Posterior cingulate gyrus (tissue), 11 donors: ENCODE measurements around the gene ISYNA1.
A peak's percentile ranks its signal among the peaks of the same experiment; 100 is the strongest.
"Not testable (repeated sequence)": the region's sequence is repeated elsewhere in the genome, so short reads cannot be mapped to it uniquely, and the experiment has no call there.

Source experiments
- DNase-seq, 10 donors: peaks; one replicate each; pipeline versions ENCODE4 v3.0.0 to v3.0.0-alpha.2; 2020 to 2021; ENCODE audit warnings: mixed read lengths in 3 of 10
- intact Hi-C: fragments of 100-400 bp; cut with DNase I; formaldehyde crosslinking; loops from one replicate; pipeline ENCODE4 v1.15.1; 2023

ISYNA1 gene

GRCh38 chr19:18402455-18403248 is 35.3 kb downstream of the ISYNA1 start:
- intact Hi-C loops, DNase-seq: not testable (repeated sequence)

GRCh38 chr19:18401580-18402112 is 36.3 kb downstream of the ISYNA1 start:
- intact Hi-C loops, result no loop called here
- DNase-seq, result peak in 2 of 10 donors; percentile 21 to 85

- peak in 1 of 10 donors; percentile 82 for DNase-seq
- intact Hi-C loops, result loop anchor here (10.0 kb wide), 1 partner anchor 184 kb away; no protein-coding TSS in a partner anchor
Observed at GRCh38 chr19:18399008-18399407, 38.9 kb downstream of the ISYNA1 start.

- peak in 1 of 10 donors; percentile 88 for DNase-seq
- intact Hi-C loops, result loop anchor here (10.0 kb wide), 1 partner anchor 183 kb away; no protein-coding TSS in a partner anchor
Observed at GRCh38 chr19:18397242-18398202, 40.4 kb downstream of the ISYNA1 start, which contains the start of gene LRRC25. Gene LRRC25, minus strand, starts transcription at chr19:18397622. Its CDS starts 659 bp downstream, at chr19:18396963.

GRCh38 chr19:18396471-18397241 is 41.3 kb downstream of the ISYNA1 start:
- DNase-seq, result peak in 1 of 10 donors; percentile 73
- intact Hi-C loops, result loop anchor here (10.0 kb wide), 1 partner anchor 182 kb away; no protein-coding TSS in a partner anchor

GRCh38 chr19:18393836-18394235 is 44.1 kb downstream of the ISYNA1 start:
- intact Hi-C loops, result loop anchor here (10.0 kb wide), 1 partner anchor 179 kb away; no protein-coding TSS in a partner anchor

GRCh38 chr19:18392926-18393325 is 45.0 kb downstream of the ISYNA1 start:
- DNase-seq, result no peak
- intact Hi-C loops, result loop anchor here (10.0 kb wide), 1 partner anchor 178 kb away; no protein-coding TSS in a partner anchor

More at GRCh38 chr19:18393836-18394235, 44.1 kb downstream of the ISYNA1 start:
- peak in 1 of 10 donors; percentile 84 for DNase-seq

- intact Hi-C loops, result loop anchor here (10.0 kb wide), 1 partner anchor 178 kb away; no protein-coding TSS in a partner anchor
- peak in 1 of 10 donors; percentile 83 for DNase-seq
Observed at GRCh38 chr19:18392417-18392816, 45.5 kb downstream of the ISYNA1 start.

GRCh38 chr19:18391509-18392075 is 46.3 kb downstream of the ISYNA1 start:
- no peak for DNase-seq
- intact Hi-C loops, result loop anchor here (10.0 kb wide), 1 partner anchor 177 kb away; no protein-coding TSS in a partner anchor

- intact Hi-C loops, result loop anchor here (10.0 kb wide), 1 partner anchor 175 kb away; no protein-coding TSS in a partner anchor
- no peak for DNase-seq
Observed at GRCh38 chr19:18390065-18390907, 47.6 kb downstream of the ISYNA1 start.

GRCh38 chr19:18389726-18390064 is 48.2 kb downstream of the ISYNA1 start:
- DNase-seq, result no peak
- intact Hi-C loops, result loop anchor here (10.0 kb wide), 1 partner anchor 175 kb away; no protein-coding TSS in a partner anchor

- intact Hi-C loops, result loop anchor here (1.0 kb wide), 1 partner anchor 21 kb away; no protein-coding TSS in a partner anchor
- DNase-seq, result no peak
Observed at GRCh38 chr19:18388960-18389725, 48.8 kb downstream of the ISYNA1 start.

GRCh38 chr19:18388100-18388959 is 49.6 kb downstream of the ISYNA1 start:
- intact Hi-C loops, result loop anchor here (1.0 kb wide), 1 partner anchor 22 kb away; no protein-coding TSS in a partner anchor
- DNase-seq, result peak; percentile 55 to 96 (median 76)

- DNase-seq, result no peak
- intact Hi-C loops, result no loop called here
Observed at GRCh38 chr19:18386543-18387271, 51.2 kb downstream of the ISYNA1 start.
